CD14-positive monocyte (primary cell): ENCODE measurements around the gene EVL. TPM values are rescaled to one million over a fixed set of nuclear protein-coding genes. Genes with fewer than 3 reads are reported as not detected.

Source experiments
- DNase-seq, 3 donors: peaks; one replicate each; pipeline ENCODE4 v3.0.0-alpha.2; 2011 to 2022
- H2AFZ ChIP-seq: 2 replicates; pipeline ENCODE4 v1.6.0; 2012; ENCODE audit warnings: mild to moderate bottlenecking, low read depth, low read length, inconsistent platforms; ENCODE audit not compliant: insufficient read depth, poor library complexity, severe bottlenecking
- H3K27ac ChIP-seq, 2 donors: 1 replicate in 1 of 2; 2 replicates in 1 of 2; pipeline ENCODE4 v1.5.1; 2012 to 2013; ENCODE audit warnings: low read length in 2 of 2, control low read depth in 1 of 2, inconsistent platforms in 1 of 2, low read depth in 1 of 2, mild to moderate bottlenecking in 1 of 2
- H3K27me3 ChIP-seq, 2 donors: one replicate each; pipeline versions ENCODE4 v1.6.0 to v1.6.1; 2011 to 2013; ENCODE audit warnings: low read length in 2 of 2; ENCODE audit not compliant: control insufficient read depth in 2 of 2, insufficient read depth in 2 of 2
- H3K36me3 ChIP-seq, 2 donors: replicated peaks in 1 of 2; 1 replicate in 1 of 2; 2 replicates in 1 of 2; pipeline versions ENCODE4 v1.5.1 to v1.6.1; 2012 to 2013; ENCODE audit warnings: low read length in 2 of 2, control low read depth in 1 of 2, inconsistent platforms in 1 of 2, mild to moderate bottlenecking in 1 of 2; ENCODE audit not compliant: insufficient read depth in 2 of 2, control insufficient read depth in 1 of 2
- H3K4me1 ChIP-seq, 2 donors: 1 replicate in 1 of 2; 2 replicates in 1 of 2; pipeline versions ENCODE4 v1.5.1 to v1.6.1; 2012 to 2013; ENCODE audit warnings: low read length in 2 of 2, control low read depth in 1 of 2, inconsistent platforms in 1 of 2, mild to moderate bottlenecking in 1 of 2, moderate library complexity in 1 of 2; ENCODE audit not compliant: insufficient read depth in 2 of 2, control insufficient read depth in 1 of 2
- H3K4me2 ChIP-seq: replicated peaks from 2 replicates; pipeline ENCODE3; 2012; ENCODE audit warnings: low read length, moderate library complexity, mild to moderate bottlenecking; ENCODE audit not compliant: poor library complexity, severe bottlenecking; ENCODE audit errors: extremely low read depth
- H3K4me3 ChIP-seq, 3 experiments: fragments of 200-600 bp in 1 of 3; sonication (generic) in 1 of 3; replicated peaks in 1 of 3; 1 replicate in 2 of 3; 2 replicates in 1 of 3; pipeline ENCODE4 v1.5.1; 2011 to 2013; ENCODE audit warnings: low read length in 3 of 3, mild to moderate bottlenecking in 3 of 3, control low read depth in 2 of 3, low read depth in 2 of 3, inconsistent platforms in 1 of 3, moderate library complexity in 1 of 3
- H3K79me2 ChIP-seq: 2 replicates; pipeline ENCODE4 v1.6.0; 2012; ENCODE audit warnings: mild to moderate bottlenecking, control low read depth, inconsistent platforms, low read length, moderate library complexity; ENCODE audit not compliant: insufficient read depth
- H3K9ac ChIP-seq: 2 replicates; pipeline ENCODE4 v1.6.0; 2017; ENCODE audit warnings: low read length, mild to moderate bottlenecking; ENCODE audit not compliant: insufficient read depth, poor library complexity, severe bottlenecking
- H3K9me3 ChIP-seq, 2 donors: replicated peaks in 1 of 2; 1 replicate in 1 of 2; 2 replicates in 1 of 2; pipeline versions ENCODE4 v1.5.1 to v1.6.1; 2012 to 2013; ENCODE audit warnings: low read length in 2 of 2, control low read depth in 1 of 2; ENCODE audit not compliant: control insufficient read depth in 1 of 2, insufficient read depth in 1 of 2
- H4K20me1 ChIP-seq: 2 replicates; pipeline ENCODE4 v1.6.0; 2012; ENCODE audit warnings: mild to moderate bottlenecking, low read length, control low read depth, moderate library complexity; ENCODE audit not compliant: insufficient read depth
- H3K27ac Mint-ChIP-seq, 7 donors: one replicate each; pipeline ENCODE4 v1.8.0; 2020; ENCODE audit warnings: mild to moderate bottlenecking in 7 of 7, mixed read lengths in 7 of 7, moderate library complexity in 6 of 7, inconsistent platforms in 2 of 7
- H3K27me3 Mint-ChIP-seq, 3 donors: one replicate each; pipeline ENCODE4 v1.8.0; 2021 to 2022; ENCODE audit warnings: low read depth in 3 of 3, mild to moderate bottlenecking in 3 of 3, mixed read lengths in 3 of 3, moderate library complexity in 3 of 3, inconsistent platforms in 1 of 3
- H3K36me3 Mint-ChIP-seq, 2 donors: one replicate each; pipeline ENCODE4 v1.8.0; 2020; ENCODE audit warnings: mixed read lengths in 2 of 2, inconsistent platforms in 1 of 2, mild to moderate bottlenecking in 1 of 2
- H3K4me1 Mint-ChIP-seq: one replicate; pipeline ENCODE4 v1.8.0; 2020; ENCODE audit warnings: mild to moderate bottlenecking, mixed read lengths
- H3K4me3 Mint-ChIP-seq, 2 donors: one replicate each; pipeline ENCODE4 v1.8.0; 2020; ENCODE audit warnings: mild to moderate bottlenecking in 2 of 2, mixed read lengths in 2 of 2, moderate library complexity in 1 of 2
- H3K9me3 Mint-ChIP-seq, 7 donors: one replicate each; pipeline ENCODE4 v1.8.0; 2020 to 2022; ENCODE audit warnings: mixed read lengths in 7 of 7, mild to moderate bottlenecking in 6 of 7, moderate library complexity in 6 of 7, inconsistent platforms in 2 of 7
- WGBS: methylation state at CpG from one replicate; pipeline ENCODE4 v1.1.5; 2013; ENCODE audit warnings: missing lambda C conversion rate; ENCODE audit not compliant: insufficient coverage; 5-methylcytosine and 5-hydroxymethylcytosine counted together
- intact Hi-C, 2 donors: fragments of 100-400 bp; cut with micrococcal nuclease; formaldehyde crosslinking; loops; one replicate each; pipeline versions ENCODE4 v1.15.0 to v1.15.1; 2023
- polyA plus RNA-seq, 3 donors: library from polyadenylated mRNA; depleted of rRNA in 1 of 3; unstranded in 2 of 3; stranded (reverse) in 1 of 3; fragments of 300-500 nt in 2 of 3; fragments of >200 nt in 1 of 3; fragmentation: Illumina TruSeq in 2 of 3; gene quantifications; 1 replicate in 2 of 3; 2 replicates in 1 of 3; pipeline ENCODE4 v1.2.3, GENCODE V29; 2012 to 2021
- TF ChIP-seq, protein P1 (sequence below): fragments of 200-600 bp; IDR thresholded peaks from one replicate; pipeline ENCODE4 v1.8.0; 2022; ENCODE audit warnings: antibody characterized with exemption, mild to moderate bottlenecking

Gene EVL
- polyA plus RNA-seq, 3 donors, result 3.2 to 131 (median 6.7) TPM

DNA sequence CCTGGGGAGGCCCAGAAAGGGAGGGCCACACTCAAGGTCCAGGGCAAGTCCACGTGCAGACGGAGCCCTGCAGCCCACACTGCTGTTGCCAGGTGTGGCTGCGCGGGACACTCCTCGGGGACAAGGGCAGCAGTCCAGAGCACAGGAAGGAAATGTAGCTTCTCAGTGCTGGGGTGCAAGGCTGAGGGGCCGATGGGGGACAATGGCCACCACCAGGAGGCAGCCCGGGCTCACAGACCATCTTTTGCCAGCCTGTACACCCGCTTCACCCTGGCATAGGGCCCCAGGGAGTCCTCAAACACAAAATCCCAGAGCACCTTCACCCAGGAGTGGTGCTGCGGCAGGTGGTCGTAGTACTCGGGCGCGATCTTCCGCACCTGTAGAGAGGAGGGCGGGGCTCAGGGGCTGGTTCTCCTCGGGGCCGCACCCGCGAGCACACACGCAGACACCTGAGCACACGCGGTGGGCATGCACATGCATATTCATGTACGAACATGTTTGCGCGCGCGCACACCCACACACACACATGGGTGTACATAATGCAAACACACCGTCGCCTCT is 81.4 kb downstream of the EVL start:
- no peaks in the 10 kb centered on the region for H3K79me2 ChIP-seq
- H3K36me3 ChIP-seq, result peaks cover 21 to 22% of the 10 kb centered on the region in 2 donors
- Mint-ChIP-seq H3K9me3 (peaks cover 0 to 2% (median 0%) of the 10 kb centered on the region in 7 donors), H3K4me3 (peak overlapping the region; percentile 83 to 93), H3K27ac (no peak overlapping the region), H3K4me1 (peaks cover 27% of the 10 kb centered on the region), H3K36me3 (peaks cover 13 to 19% of the 10 kb centered on the region in 2 donors), H3K27me3 (peaks cover 0 to 2% (median 0%) of the 10 kb centered on the region in 3 donors)
- peak overlapping the region in 2 of 3 experiments; percentile 23 to 71 for H3K4me3 ChIP-seq
- peak overlapping the region; percentile 74 for H2AFZ ChIP-seq
- H4K20me1 ChIP-seq, result no peaks in the 10 kb centered on the region
- no peaks in the 10 kb centered on the region for H3K27me3 ChIP-seq
- peaks cover 12 to 14% of the 10 kb centered on the region in 2 donors for H3K4me1 ChIP-seq
- H3K9ac ChIP-seq, result peak overlapping the region; percentile 59
- peak overlapping the region; percentile 79 for H3K4me2 ChIP-seq
- TF ChIP-seq, protein P1, sequence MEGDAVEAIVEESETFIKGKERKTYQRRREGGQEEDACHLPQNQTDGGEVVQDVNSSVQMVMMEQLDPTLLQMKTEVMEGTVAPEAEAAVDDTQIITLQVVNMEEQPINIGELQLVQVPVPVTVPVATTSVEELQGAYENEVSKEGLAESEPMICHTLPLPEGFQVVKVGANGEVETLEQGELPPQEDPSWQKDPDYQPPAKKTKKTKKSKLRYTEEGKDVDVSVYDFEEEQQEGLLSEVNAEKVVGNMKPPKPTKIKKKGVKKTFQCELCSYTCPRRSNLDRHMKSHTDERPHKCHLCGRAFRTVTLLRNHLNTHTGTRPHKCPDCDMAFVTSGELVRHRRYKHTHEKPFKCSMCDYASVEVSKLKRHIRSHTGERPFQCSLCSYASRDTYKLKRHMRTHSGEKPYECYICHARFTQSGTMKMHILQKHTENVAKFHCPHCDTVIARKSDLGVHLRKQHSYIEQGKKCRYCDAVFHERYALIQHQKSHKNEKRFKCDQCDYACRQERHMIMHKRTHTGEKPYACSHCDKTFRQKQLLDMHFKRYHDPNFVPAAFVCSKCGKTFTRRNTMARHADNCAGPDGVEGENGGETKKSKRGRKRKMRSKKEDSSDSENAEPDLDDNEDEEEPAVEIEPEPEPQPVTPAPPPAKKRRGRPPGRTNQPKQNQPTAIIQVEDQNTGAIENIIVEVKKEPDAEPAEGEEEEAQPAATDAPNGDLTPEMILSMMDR, result no peak
- intact Hi-C loops, result no loop called here
- DNase-seq, result no peak
- no peaks in the 10 kb centered on the region for H3K9me3 ChIP-seq
- peak overlapping the region in 1 of 2 donors; percentile 58 for H3K27ac ChIP-seq
- WGBS, result 81% methylated on average over 28 of the region's 29 CpGs

DNA sequence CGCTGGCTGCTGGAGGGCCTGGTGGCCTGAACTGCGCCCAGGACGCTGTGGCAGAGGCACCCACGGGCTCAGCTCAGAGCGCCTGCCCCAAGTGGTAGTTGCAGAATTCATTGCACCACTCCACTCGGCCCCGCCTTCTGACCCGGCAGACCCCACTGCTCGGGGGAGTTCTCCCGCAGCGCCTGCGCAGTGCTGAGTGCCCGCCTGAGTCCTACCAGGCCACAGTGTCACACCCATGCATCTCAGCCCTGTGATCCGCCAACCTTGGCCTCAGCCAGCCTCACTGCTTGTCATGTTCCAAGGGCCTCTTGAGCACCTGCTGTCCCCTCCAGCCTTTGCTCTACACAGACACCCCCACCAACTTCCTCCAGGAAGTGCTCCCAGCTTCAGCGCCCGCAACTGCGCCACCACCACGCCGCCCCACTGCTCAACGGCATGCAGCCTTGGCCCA is 82.0 kb downstream of the EVL start:
- Histone ChIP-seq H4K20me1 (no peaks in the 10 kb centered on the region), H3K4me3 (peak overlapping the region; percentile 1 to 71 (median 23)), H3K36me3 (peaks cover 17 to 18% of the 10 kb centered on the region in 2 donors), H3K27ac (peak overlapping the region in 1 of 2 donors; percentile 58), H3K27me3 (no peaks in the 10 kb centered on the region), H3K4me2 (peak overlapping the region; percentile 79), H3K79me2 (no peaks in the 10 kb centered on the region), H3K9me3 (no peaks in the 10 kb centered on the region), H3K9ac (peak overlapping the region; percentile 59), H2AFZ (peak overlapping the region; percentile 74), H3K4me1 (peaks cover 12 to 14% of the 10 kb centered on the region in 2 donors)
- Mint-ChIP-seq H3K27me3 (peaks cover 0 to 2% (median 2%) of the 10 kb centered on the region in 3 donors), H3K36me3 (peaks cover 8 to 16% of the 10 kb centered on the region in 2 donors), H3K27ac (peak overlapping the region in 6 of 7 donors; percentile 41 to 89 (median 62)), H3K9me3 (peaks cover 0 to 2% (median 0%) of the 10 kb centered on the region in 7 donors), H3K4me3 (peak overlapping the region; percentile 83 to 93), H3K4me1 (peaks cover 22% of the 10 kb centered on the region)
- 3% methylated on average over 20 of the region's 20 CpGs for WGBS
- intact Hi-C loops, result no loop called here
- TF ChIP-seq, protein P1, result no peak
- DNase-seq, result peak; percentile 21 to 28 (median 21)
